ENCODE data around the gene SGSH.

SGSH gene

GRCh38 chr17:80208050-80208449 lies 12.1 kb downstream of the SGSH start:
- Histone ChIP-seq H3K9me2 (replicated peaks; ENCODE audit: insufficient read depth, low read length) (no peaks in the 10 kb centered on the region), H3K36me3 (ENCODE audit: low read length) (no peaks in the 10 kb centered on the region), H3F3A (ENCODE audit: insufficient read depth) (no peaks in the 10 kb centered on the region), H4K20me1 (ENCODE audit: low read depth, low read length) (no peaks in the 10 kb centered on the region), H2AFZ (ENCODE audit: low read depth, low read length, severe bottlenecking) (no peak overlapping the region), H3K79me2 (ENCODE audit: insufficient read depth, low read length) (no peaks in the 10 kb centered on the region), H3K4me2 (ENCODE audit: low read depth, low read length, poor library complexity, severe bottlenecking) (no peak overlapping the region), H3K4me3 (ENCODE audit: insufficient read depth, low read length, poor library complexity, severe bottlenecking) (no peak overlapping the region), H3K27ac (ENCODE audit: low read depth, low read length) (no peak overlapping the region), H3K27me3 (ENCODE audit: low read length) (no peaks in the 10 kb centered on the region), H3K9me3 (ENCODE audit: insufficient read depth, low read length) (no peaks in the 10 kb centered on the region), H3K9ac (ENCODE audit: low read length) (no peak overlapping the region)
- TF ChIP-seq, protein P1, sequence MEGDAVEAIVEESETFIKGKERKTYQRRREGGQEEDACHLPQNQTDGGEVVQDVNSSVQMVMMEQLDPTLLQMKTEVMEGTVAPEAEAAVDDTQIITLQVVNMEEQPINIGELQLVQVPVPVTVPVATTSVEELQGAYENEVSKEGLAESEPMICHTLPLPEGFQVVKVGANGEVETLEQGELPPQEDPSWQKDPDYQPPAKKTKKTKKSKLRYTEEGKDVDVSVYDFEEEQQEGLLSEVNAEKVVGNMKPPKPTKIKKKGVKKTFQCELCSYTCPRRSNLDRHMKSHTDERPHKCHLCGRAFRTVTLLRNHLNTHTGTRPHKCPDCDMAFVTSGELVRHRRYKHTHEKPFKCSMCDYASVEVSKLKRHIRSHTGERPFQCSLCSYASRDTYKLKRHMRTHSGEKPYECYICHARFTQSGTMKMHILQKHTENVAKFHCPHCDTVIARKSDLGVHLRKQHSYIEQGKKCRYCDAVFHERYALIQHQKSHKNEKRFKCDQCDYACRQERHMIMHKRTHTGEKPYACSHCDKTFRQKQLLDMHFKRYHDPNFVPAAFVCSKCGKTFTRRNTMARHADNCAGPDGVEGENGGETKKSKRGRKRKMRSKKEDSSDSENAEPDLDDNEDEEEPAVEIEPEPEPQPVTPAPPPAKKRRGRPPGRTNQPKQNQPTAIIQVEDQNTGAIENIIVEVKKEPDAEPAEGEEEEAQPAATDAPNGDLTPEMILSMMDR (IDR thresholded peaks at IDR 0.05; ENCODE audit: insufficient read depth, low read length, poor library complexity, severe bottlenecking): no peak
- no peak for TF ChIP-seq EZH2phosphoT487 (conservative IDR thresholded peaks at IDR 0.05; ENCODE audit: low read length)

DNA sequence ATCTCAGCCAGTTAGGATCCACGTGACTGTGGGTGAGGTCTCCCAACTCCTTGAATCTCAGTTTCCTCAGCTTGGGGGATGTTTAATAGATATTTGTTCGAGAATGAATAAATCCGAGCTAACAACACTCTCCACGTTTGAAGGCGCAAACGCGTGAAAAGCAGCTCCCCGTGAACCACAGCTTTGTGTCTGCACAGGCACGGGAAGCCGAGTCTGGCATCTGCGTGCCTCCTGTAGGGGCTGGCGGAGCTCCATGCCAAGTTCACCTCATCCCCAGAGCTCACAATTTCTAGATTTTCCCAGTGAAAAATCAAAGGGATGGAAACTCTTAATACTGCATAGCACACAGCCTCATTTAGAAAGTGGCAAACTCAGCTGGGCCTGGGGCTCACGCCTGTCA lies 14.3 kb downstream of the SGSH start:
- no peak overlapping the region for H3K4me2 ChIP-seq (ENCODE audit: low read depth, low read length, poor library complexity, severe bottlenecking)
- H3K79me2 ChIP-seq (ENCODE audit: insufficient read depth, low read length): no peaks in the 10 kb centered on the region
- no peak overlapping the region for H2AFZ ChIP-seq (ENCODE audit: low read depth, low read length, severe bottlenecking)
- H3K36me3 ChIP-seq (ENCODE audit: low read length): no peaks in the 10 kb centered on the region
- no peaks in the 10 kb centered on the region for H4K20me1 ChIP-seq (ENCODE audit: low read depth, low read length)
- H3K27me3 ChIP-seq (ENCODE audit: low read length): no peaks in the 10 kb centered on the region
- no peak overlapping the region for H3K4me3 ChIP-seq (ENCODE audit: insufficient read depth, low read length, poor library complexity, severe bottlenecking)
- no peak overlapping the region for H3K9ac ChIP-seq (ENCODE audit: low read length)
- H3F3A ChIP-seq (ENCODE audit: insufficient read depth): no peaks in the 10 kb centered on the region
- no peaks in the 10 kb centered on the region for H3K9me2 ChIP-seq (replicated peaks; ENCODE audit: insufficient read depth, low read length)
- H3K9me3 ChIP-seq (ENCODE audit: insufficient read depth, low read length): no peaks in the 10 kb centered on the region
- no peak overlapping the region for H3K27ac ChIP-seq (ENCODE audit: low read depth, low read length)
- no peak for TF ChIP-seq EZH2phosphoT487 (conservative IDR thresholded peaks at IDR 0.05; ENCODE audit: low read length)
- TF ChIP-seq, protein P1 (IDR thresholded peaks at IDR 0.05; ENCODE audit: insufficient read depth, low read length, poor library complexity, severe bottlenecking): no peak

- H2AFZ ChIP-seq (ENCODE audit: low read depth, low read length, severe bottlenecking): no peak overlapping the region
- H3K27ac ChIP-seq (ENCODE audit: low read depth, low read length): no peak overlapping the region
- no peak overlapping the region for H3K4me2 ChIP-seq (ENCODE audit: low read depth, low read length, poor library complexity, severe bottlenecking)
- H3K9me3 ChIP-seq (ENCODE audit: insufficient read depth, low read length): no peaks in the 10 kb centered on the region
- H3K36me3 ChIP-seq (ENCODE audit: low read length): no peaks in the 10 kb centered on the region
- no peaks in the 10 kb centered on the region for H3F3A ChIP-seq (ENCODE audit: insufficient read depth)
- no peak overlapping the region for H3K9ac ChIP-seq (ENCODE audit: low read length)
- no peaks in the 10 kb centered on the region for H3K79me2 ChIP-seq (ENCODE audit: insufficient read depth, low read length)
- no peak for TF ChIP-seq EZH2phosphoT487 (conservative IDR thresholded peaks at IDR 0.05; ENCODE audit: low read length)
- TF ChIP-seq, protein P1 (IDR thresholded peaks at IDR 0.05; ENCODE audit: insufficient read depth, low read length, poor library complexity, severe bottlenecking): no peak
- no peaks in the 10 kb centered on the region for H4K20me1 ChIP-seq (ENCODE audit: low read depth, low read length)
- no peak overlapping the region for H3K4me3 ChIP-seq (ENCODE audit: insufficient read depth, low read length, poor library complexity, severe bottlenecking)
- no peaks in the 10 kb centered on the region for H3K9me2 ChIP-seq (replicated peaks; ENCODE audit: insufficient read depth, low read length)
- no peaks in the 10 kb centered on the region for H3K27me3 ChIP-seq (ENCODE audit: low read length)
Measured at GRCh38 chr17:80204626-80205468, 15.3 kb downstream of the SGSH start.
